WTC11 (cell line): ENCODE measurements around the gene RPL10. TPM values are rescaled to one million over a fixed set of nuclear protein-coding genes. Genes with fewer than 3 reads are reported as not detected.

Experiments used
- ATAC-seq: fragments of 200-7000 bp; cut with Tn5 transposase; 2 replicates; pipeline ENCODE4 v1.10.0; 2021; ENCODE audit warnings: mild to moderate bottlenecking, moderate library complexity
- CTCF ChIA-PET: fragments of 300-600 bp; sonication (Branson Sonifier 250); formaldehyde crosslinking; loops from one replicate; lab custom pipeline; 2021; ENCODE audit warnings: antibody characterized with exemption; lab: Charles Lee
- POLR2A ChIA-PET: fragments of 350-600 bp; sonication (Branson Sonifier 250); formaldehyde crosslinking; loops from one replicate; lab custom pipeline; 2021; ENCODE audit warnings: antibody characterized with exemption; lab: Charles Lee
- DNase-seq: peaks from one replicate; pipeline ENCODE4 v3.0.0; 2021; ENCODE audit warnings: low spot score
- H3K27ac Mint-ChIP-seq: 2 replicates; pipeline ENCODE4 v1.8.0; 2021; ENCODE audit warnings: mixed read lengths
- H3K27me3 Mint-ChIP-seq: 2 replicates; pipeline ENCODE4 v1.8.0; 2021; ENCODE audit warnings: low read depth, mild to moderate bottlenecking, moderate library complexity, mixed read lengths
- H3K36me3 Mint-ChIP-seq: 2 replicates; pipeline ENCODE4 v1.8.0; 2021; ENCODE audit warnings: mixed read lengths
- H3K4me1 Mint-ChIP-seq: 2 replicates; pipeline ENCODE4 v1.8.0; 2022; ENCODE audit warnings: mixed read lengths
- H3K4me3 Mint-ChIP-seq: 2 replicates; pipeline ENCODE4 v1.8.0; 2021; ENCODE audit warnings: mild to moderate bottlenecking, moderate library complexity, mixed read lengths
- H3K9me3 Mint-ChIP-seq: 2 replicates; pipeline ENCODE4 v1.8.0; 2021; ENCODE audit warnings: mixed read lengths
- ETV6 ChIP-seq: sonication (generic); formaldehyde crosslinking; IDR thresholded peaks from 2 replicates; pipeline ENCODE4 v1.8.1; 2022; ENCODE audit warnings: mild to moderate bottlenecking, missing genetic modification reagents
- FOXK1 ChIP-seq: sonication (generic); formaldehyde crosslinking; IDR thresholded peaks from 2 replicates; pipeline ENCODE4 v1.8.0; 2022; ENCODE audit warnings: mild to moderate bottlenecking, moderate library complexity, missing genetic modification reagents
- JAZF1 ChIP-seq: fragments of 250-450 bp; sonication (Bioruptor Pico); IDR thresholded peaks from 2 replicates; pipeline ENCODE4 v1.9.0; 2021; ENCODE audit warnings: moderate library complexity, mild to moderate bottlenecking, inconsistent platforms
- KAT7 ChIP-seq: sonication (generic); formaldehyde crosslinking; IDR thresholded peaks from 2 replicates; pipeline ENCODE4 v1.8.1; 2023; ENCODE audit warnings: missing genetic modification reagents, mild to moderate bottlenecking, borderline replicate concordance
- NR1H2 ChIP-seq: sonication (generic); formaldehyde crosslinking; IDR thresholded peaks from 2 replicates; pipeline ENCODE4 v1.9.0; 2021; ENCODE audit warnings: mild to moderate bottlenecking, moderate library complexity, missing genetic modification reagents
- OVOL2 ChIP-seq: fragments of 250-450 bp; sonication (Bioruptor Pico); IDR thresholded peaks from 2 replicates; pipeline ENCODE4 v1.9.0; 2021; ENCODE audit warnings: mild to moderate bottlenecking, borderline replicate concordance
- RORB ChIP-seq: fragments of 250-450 bp; sonication (Bioruptor Pico); IDR thresholded peaks from 2 replicates; pipeline ENCODE4 v1.9.0; 2021; ENCODE audit warnings: mild to moderate bottlenecking
- TEAD4 ChIP-seq: sonication (generic); formaldehyde crosslinking; IDR thresholded peaks from 2 replicates; pipeline ENCODE4 v1.8.0; 2022; ENCODE audit warnings: mild to moderate bottlenecking, missing genetic modification reagents
- ZNF121 ChIP-seq: sonication (generic); formaldehyde crosslinking; IDR thresholded peaks from 2 replicates; pipeline ENCODE4 v1.8.0; 2023; ENCODE audit warnings: missing genetic modification reagents
- ZNF263 ChIP-seq: sonication (generic); formaldehyde crosslinking; IDR thresholded peaks from 2 replicates; pipeline ENCODE4 v1.8.1; 2022; ENCODE audit warnings: low read depth, mild to moderate bottlenecking, moderate library complexity, missing genetic modification reagents
- ZNF416 ChIP-seq: fragments of 250-450 bp; sonication (Bioruptor Pico); IDR thresholded peaks from 2 replicates; pipeline ENCODE4 v1.9.0; 2021; ENCODE audit warnings: mild to moderate bottlenecking, inconsistent platforms
- ZNF423 ChIP-seq: fragments of 250-450 bp; sonication (Bioruptor Pico); IDR thresholded peaks from 2 replicates; pipeline ENCODE4 v2.1.2; 2022; ENCODE audit warnings: mild to moderate bottlenecking, moderate library complexity
- total RNA-seq: library from RNA; stranded (reverse); gene quantifications from 3 replicates; pipeline ENCODE4 v1.2.3, GENCODE V29; 2021
- TF ChIP-seq, protein P1 (sequence below): sonication (generic); formaldehyde crosslinking; IDR thresholded peaks from 2 replicates; pipeline ENCODE4 v1.8.1; 2023; ENCODE audit warnings: mild to moderate bottlenecking, missing genetic modification reagents, moderate library complexity
- TF ChIP-seq, protein P2 (sequence below): sonication (generic); formaldehyde crosslinking; IDR thresholded peaks from 2 replicates; pipeline ENCODE4 v1.8.0; 2023; ENCODE audit warnings: missing genetic modification reagents, mild to moderate bottlenecking, borderline replicate concordance
- TF ChIP-seq, protein P3 (sequence below): sonication (generic); formaldehyde crosslinking; IDR thresholded peaks from 2 replicates; pipeline ENCODE4 v1.8.1; 2022; ENCODE audit warnings: low read depth, mild to moderate bottlenecking, moderate library complexity, missing genetic modification reagents, borderline replicate concordance
- TF ChIP-seq, protein P4 (sequence below): sonication (generic); formaldehyde crosslinking; IDR thresholded peaks from 2 replicates; pipeline ENCODE4 v1.8.0; 2022; ENCODE audit warnings: mild to moderate bottlenecking, missing genetic modification reagents
- TF ChIP-seq, protein P5 (sequence below): fragments of 250-450 bp; sonication (Bioruptor Pico); conservative IDR thresholded peaks from 2 replicates; pipeline ENCODE4 v1.9.0; 2021; ENCODE audit warnings: mild to moderate bottlenecking
- TF ChIP-seq, protein P6 (sequence below): sonication (generic); formaldehyde crosslinking; IDR thresholded peaks from 2 replicates; pipeline ENCODE4 v1.8.0; 2022; ENCODE audit warnings: mild to moderate bottlenecking, missing genetic modification reagents
- TF ChIP-seq, protein P7 (sequence below): fragments of 250-450 bp; sonication (Bioruptor Pico); IDR thresholded peaks from 2 replicates; pipeline ENCODE4 v1.9.0; 2021; ENCODE audit warnings: mild to moderate bottlenecking

The RPL10 gene
- total RNA-seq, 1 experiment from 2014 or later: 2,241 TPM

DNA sequence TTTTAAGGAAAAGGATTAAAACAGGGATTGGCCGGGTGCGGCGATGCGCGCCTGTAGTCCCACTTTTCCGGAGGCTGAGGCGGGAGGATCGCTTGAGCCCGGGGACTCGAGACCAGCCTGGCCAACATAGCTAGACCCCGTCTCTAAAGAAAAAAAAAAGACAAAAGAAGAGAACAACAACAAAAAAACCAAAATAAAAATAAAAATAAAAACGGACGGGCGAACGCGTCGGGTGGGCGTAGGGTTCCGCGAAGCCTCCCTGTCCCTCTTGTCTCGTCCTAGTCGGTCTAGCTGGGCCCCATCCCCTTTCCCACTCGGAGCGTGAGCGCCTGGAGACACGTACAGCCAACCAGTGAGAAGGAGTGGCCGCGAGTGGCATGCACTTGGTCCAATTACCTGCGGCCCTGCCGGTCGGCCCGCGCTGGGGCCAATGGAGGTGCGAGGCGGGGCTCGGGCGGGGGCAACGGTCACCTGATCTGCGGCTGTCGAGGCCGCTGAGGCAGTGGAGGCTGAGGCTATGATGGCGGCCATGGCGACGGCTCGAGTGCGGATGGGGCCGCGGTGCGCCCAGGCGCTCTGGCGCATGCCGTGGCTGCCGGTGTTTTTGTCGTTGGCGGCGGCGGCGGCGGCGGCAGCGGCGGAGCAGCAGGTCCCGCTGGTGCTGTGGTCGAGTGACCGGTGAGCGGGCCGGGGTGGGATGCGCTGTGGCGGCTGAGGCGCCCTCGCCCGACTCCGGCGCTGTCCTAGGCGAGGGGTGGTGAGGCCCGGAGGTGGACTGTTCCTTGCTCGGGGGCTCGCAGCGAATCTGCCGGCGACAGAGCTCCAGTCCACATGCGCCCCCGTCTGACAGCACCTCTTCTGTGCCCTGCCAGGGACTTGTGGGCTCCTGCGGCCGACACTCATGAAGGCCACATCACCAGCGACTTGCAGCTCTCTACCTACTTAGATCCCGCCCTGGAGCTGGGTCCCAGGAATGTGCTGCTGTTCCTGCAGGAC lies 30.3 kb downstream of the RPL10 start, which contains the start of gene ATP6AP1:
Gene ATP6AP1, plus strand, starts transcription at position 502 of the 996 bp plus-strand sequence. Its CDS starts 16 bp downstream, at position 518.
- H3K36me3 Mint-ChIP-seq: peaks cover 10% of the 10 kb centered on the region; the same call in 1 of the 2 replicates
- ChIA-PET CTCF (interaction anchor here (2.6 kb wide), 1 partner anchor 55 kb away, joined by 10 read pairs; no protein-coding TSS in a partner anchor), POLR2A (interaction anchor here (0.8 to 1.0 kb wide), 2 partner anchors 31 to 55 kb away, joined by 3 read pairs; no protein-coding TSS in a partner anchor)
- ATAC-seq (peak; percentile 97), DNase-seq (peak; percentile 83)
- no peaks in the 10 kb centered on the region for H3K27me3 Mint-ChIP-seq
- peak within 1 kb of the TSS; percentile 65 for H3K4me3 Mint-ChIP-seq
- no peaks in the 10 kb centered on the region for H3K9me3 Mint-ChIP-seq
- peaks cover 17% of the 10 kb centered on the region for H3K4me1 Mint-ChIP-seq
- no peak within 1 kb of the TSS for H3K27ac Mint-ChIP-seq
- TF ChIP-seq TEAD4 (no peak), KAT7 (no peak), ZNF416 (CRISPR knock-in tag) (no peak), ZNF121 (CRISPR knock-in tag) (peak; percentile 70; the same call in 1 of the 2 replicates), ZNF423 (no peak), ZNF263 (CRISPR knock-in tag) (no peak), RORB (CRISPR knock-in tag) (no peak), ETV6 (CRISPR knock-in tag) (no peak), JAZF1 (no peak), NR1H2 (no peak), FOXK1 (CRISPR knock-in tag) (no peak), OVOL2 (CRISPR knock-in tag) (no peak)
- TF ChIP-seq, protein P1, sequence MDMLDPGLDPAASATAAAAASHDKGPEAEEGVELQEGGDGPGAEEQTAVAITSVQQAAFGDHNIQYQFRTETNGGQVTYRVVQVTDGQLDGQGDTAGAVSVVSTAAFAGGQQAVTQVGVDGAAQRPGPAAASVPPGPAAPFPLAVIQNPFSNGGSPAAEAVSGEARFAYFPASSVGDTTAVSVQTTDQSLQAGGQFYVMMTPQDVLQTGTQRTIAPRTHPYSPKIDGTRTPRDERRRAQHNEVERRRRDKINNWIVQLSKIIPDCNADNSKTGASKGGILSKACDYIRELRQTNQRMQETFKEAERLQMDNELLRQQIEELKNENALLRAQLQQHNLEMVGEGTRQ (CRISPR knock-in tag): peak; percentile 94
- TF ChIP-seq, protein P2, sequence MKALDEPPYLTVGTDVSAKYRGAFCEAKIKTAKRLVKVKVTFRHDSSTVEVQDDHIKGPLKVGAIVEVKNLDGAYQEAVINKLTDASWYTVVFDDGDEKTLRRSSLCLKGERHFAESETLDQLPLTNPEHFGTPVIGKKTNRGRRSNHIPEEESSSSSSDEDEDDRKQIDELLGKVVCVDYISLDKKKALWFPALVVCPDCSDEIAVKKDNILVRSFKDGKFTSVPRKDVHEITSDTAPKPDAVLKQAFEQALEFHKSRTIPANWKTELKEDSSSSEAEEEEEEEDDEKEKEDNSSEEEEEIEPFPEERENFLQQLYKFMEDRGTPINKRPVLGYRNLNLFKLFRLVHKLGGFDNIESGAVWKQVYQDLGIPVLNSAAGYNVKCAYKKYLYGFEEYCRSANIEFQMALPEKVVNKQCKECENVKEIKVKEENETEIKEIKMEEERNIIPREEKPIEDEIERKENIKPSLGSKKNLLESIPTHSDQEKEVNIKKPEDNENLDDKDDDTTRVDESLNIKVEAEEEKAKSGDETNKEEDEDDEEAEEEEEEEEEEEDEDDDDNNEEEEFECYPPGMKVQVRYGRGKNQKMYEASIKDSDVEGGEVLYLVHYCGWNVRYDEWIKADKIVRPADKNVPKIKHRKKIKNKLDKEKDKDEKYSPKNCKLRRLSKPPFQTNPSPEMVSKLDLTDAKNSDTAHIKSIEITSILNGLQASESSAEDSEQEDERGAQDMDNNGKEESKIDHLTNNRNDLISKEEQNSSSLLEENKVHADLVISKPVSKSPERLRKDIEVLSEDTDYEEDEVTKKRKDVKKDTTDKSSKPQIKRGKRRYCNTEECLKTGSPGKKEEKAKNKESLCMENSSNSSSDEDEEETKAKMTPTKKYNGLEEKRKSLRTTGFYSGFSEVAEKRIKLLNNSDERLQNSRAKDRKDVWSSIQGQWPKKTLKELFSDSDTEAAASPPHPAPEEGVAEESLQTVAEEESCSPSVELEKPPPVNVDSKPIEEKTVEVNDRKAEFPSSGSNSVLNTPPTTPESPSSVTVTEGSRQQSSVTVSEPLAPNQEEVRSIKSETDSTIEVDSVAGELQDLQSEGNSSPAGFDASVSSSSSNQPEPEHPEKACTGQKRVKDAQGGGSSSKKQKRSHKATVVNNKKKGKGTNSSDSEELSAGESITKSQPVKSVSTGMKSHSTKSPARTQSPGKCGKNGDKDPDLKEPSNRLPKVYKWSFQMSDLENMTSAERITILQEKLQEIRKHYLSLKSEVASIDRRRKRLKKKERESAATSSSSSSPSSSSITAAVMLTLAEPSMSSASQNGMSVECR (CRISPR knock-in tag): peak; percentile 63; the same call in 1 of the 2 replicates
- TF ChIP-seq, protein P3, sequence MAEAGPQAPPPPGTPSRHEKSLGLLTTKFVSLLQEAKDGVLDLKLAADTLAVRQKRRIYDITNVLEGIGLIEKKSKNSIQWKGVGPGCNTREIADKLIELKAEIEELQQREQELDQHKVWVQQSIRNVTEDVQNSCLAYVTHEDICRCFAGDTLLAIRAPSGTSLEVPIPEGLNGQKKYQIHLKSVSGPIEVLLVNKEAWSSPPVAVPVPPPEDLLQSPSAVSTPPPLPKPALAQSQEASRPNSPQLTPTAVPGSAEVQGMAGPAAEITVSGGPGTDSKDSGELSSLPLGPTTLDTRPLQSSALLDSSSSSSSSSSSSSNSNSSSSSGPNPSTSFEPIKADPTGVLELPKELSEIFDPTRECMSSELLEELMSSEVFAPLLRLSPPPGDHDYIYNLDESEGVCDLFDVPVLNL: no peak
- TF ChIP-seq, protein P4, sequence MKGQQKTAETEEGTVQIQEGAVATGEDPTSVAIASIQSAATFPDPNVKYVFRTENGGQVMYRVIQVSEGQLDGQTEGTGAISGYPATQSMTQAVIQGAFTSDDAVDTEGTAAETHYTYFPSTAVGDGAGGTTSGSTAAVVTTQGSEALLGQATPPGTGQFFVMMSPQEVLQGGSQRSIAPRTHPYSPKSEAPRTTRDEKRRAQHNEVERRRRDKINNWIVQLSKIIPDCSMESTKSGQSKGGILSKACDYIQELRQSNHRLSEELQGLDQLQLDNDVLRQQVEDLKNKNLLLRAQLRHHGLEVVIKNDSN (CRISPR knock-in tag): peak; percentile 93
- TF ChIP-seq, protein P5, sequence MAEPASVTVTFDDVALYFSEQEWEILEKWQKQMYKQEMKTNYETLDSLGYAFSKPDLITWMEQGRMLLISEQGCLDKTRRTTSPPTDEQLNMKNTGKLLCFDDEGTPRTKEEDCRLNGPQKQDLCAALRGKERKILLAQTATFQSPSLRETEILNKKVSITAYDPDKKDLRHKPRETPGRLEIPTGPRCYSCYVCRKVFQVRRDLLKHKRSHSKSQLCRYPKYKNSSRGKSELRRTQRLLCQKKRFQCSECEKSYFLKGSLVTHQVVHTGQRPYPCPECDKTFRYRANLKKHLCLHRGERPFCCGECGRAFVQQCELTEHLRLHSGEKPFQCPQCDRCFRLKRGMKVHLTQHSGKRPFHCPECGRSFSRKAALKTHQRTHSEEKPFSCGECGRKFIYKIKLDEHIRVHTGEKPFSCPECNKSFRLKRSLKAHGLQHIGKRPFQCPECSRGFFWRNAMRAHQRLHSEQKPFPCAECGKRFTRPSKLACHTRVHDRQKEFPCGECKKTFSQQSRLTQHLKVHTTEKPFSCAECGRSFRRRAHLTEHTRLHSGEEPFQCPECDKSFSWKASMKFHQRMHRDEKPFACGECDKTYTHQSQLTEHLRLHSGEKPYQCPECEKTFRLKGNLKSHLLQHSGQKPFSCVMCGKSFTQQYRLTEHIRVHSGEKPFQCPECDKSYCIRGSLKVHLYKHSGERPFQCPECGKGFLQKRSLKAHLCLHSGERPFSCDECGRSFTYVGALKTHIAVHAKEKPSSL (CRISPR knock-in tag): no peak
- TF ChIP-seq, protein P6, sequence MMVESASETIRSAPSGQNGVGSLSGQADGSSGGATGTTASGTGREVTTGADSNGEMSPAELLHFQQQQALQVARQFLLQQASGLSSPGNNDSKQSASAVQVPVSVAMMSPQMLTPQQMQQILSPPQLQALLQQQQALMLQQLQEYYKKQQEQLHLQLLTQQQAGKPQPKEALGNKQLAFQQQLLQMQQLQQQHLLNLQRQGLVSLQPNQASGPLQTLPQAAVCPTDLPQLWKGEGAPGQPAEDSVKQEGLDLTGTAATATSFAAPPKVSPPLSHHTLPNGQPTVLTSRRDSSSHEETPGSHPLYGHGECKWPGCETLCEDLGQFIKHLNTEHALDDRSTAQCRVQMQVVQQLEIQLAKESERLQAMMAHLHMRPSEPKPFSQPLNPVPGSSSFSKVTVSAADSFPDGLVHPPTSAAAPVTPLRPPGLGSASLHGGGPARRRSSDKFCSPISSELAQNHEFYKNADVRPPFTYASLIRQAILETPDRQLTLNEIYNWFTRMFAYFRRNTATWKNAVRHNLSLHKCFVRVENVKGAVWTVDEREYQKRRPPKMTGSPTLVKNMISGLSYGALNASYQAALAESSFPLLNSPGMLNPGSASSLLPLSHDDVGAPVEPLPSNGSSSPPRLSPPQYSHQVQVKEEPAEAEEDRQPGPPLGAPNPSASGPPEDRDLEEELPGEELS (CRISPR knock-in tag): no peak
- TF ChIP-seq, protein P7, sequence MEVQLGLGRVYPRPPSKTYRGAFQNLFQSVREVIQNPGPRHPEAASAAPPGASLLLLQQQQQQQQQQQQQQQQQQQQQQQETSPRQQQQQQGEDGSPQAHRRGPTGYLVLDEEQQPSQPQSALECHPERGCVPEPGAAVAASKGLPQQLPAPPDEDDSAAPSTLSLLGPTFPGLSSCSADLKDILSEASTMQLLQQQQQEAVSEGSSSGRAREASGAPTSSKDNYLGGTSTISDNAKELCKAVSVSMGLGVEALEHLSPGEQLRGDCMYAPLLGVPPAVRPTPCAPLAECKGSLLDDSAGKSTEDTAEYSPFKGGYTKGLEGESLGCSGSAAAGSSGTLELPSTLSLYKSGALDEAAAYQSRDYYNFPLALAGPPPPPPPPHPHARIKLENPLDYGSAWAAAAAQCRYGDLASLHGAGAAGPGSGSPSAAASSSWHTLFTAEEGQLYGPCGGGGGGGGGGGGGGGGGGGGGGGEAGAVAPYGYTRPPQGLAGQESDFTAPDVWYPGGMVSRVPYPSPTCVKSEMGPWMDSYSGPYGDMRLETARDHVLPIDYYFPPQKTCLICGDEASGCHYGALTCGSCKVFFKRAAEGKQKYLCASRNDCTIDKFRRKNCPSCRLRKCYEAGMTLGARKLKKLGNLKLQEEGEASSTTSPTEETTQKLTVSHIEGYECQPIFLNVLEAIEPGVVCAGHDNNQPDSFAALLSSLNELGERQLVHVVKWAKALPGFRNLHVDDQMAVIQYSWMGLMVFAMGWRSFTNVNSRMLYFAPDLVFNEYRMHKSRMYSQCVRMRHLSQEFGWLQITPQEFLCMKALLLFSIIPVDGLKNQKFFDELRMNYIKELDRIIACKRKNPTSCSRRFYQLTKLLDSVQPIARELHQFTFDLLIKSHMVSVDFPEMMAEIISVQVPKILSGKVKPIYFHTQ (CRISPR knock-in tag): no peak
